ENCODE measurements around the gene F2R. TPM values are rescaled to one million over a fixed set of nuclear protein-coding genes. Genes with fewer than 3 reads are reported as not detected.
A peak's percentile ranks its signal among the peaks of the same experiment; 100 is the strongest.

Gene F2R
- total RNA-seq, 3 donors from 2014 or later (not counting 1 experiment from before 2014, with no cell fraction given) = 43.2 to 53.9 (median 50.1) TPM

GRCh38 chr5:76684756-76685519, 31.0 kb upstream of the F2R start:
- H3K9me3 Mint-ChIP-seq = no peaks in the 10 kb centered on the region
- Histone ChIP-seq H3K27me3 (ENCODE audit: control insufficient read depth, insufficient read depth, low read length) (no peaks in the 10 kb centered on the region), H3K36me3 (ENCODE audit: control insufficient read depth, insufficient read depth, low read length) (peaks cover 55% of the 10 kb centered on the region), H3K27ac (ENCODE audit: low read length) (no peak overlapping the region), H3K4me1 (ENCODE audit: control insufficient read depth, insufficient read depth, low read length) (no peaks in the 10 kb centered on the region), H3K9me3 (ENCODE audit: control insufficient read depth, insufficient read depth, low read length) (no peaks in the 10 kb centered on the region), H3K4me3 (ENCODE audit: low read length) (no peak overlapping the region)
- H3K36me3 Mint-ChIP-seq = peaks cover 33% of the 10 kb centered on the region
- DNase-seq = no peak
- intact Hi-C loops (cut with micrococcal nuclease) = no loop called here
- H3K27ac Mint-ChIP-seq = peak overlapping the region; percentile 52 to 76
- ATAC-seq = peak in 1 of 3 donors; percentile 18
- WGBS (ENCODE audit: insufficient coverage) = 89% methylated on average over 5 of the region's 5 CpGs
- H3K27me3 Mint-ChIP-seq (ENCODE audit: low read depth in 2 of 2) = no peaks in the 10 kb centered on the region
- peaks cover 11 to 30% of the 10 kb centered on the region in 2 donors for H3K4me1 Mint-ChIP-seq
- TF ChIP-seq CTCF (IDR thresholded peaks at IDR 0.05) = no peak
- no peak overlapping the region for H3K4me3 Mint-ChIP-seq

GRCh38 chr5:76685704-76686103, 30.2 kb upstream of the F2R start:
- H3K27ac Mint-ChIP-seq = peak overlapping the region; percentile 8 to 52
- DNase-seq (no peak), ATAC-seq (no peak)
- Histone ChIP-seq H3K4me1 (ENCODE audit: control insufficient read depth, insufficient read depth, low read length) (no peaks in the 10 kb centered on the region), H3K9me3 (ENCODE audit: control insufficient read depth, insufficient read depth, low read length) (no peaks in the 10 kb centered on the region), H3K27me3 (ENCODE audit: control insufficient read depth, insufficient read depth, low read length) (no peaks in the 10 kb centered on the region), H3K36me3 (ENCODE audit: control insufficient read depth, insufficient read depth, low read length) (peaks cover 61% of the 10 kb centered on the region), H3K4me3 (ENCODE audit: low read length) (no peak overlapping the region), H3K27ac (ENCODE audit: low read length) (no peak overlapping the region)
- H3K9me3 Mint-ChIP-seq = no peaks in the 10 kb centered on the region
- peaks cover 11 to 26% of the 10 kb centered on the region in 2 donors for H3K4me1 Mint-ChIP-seq
- no peaks in the 10 kb centered on the region for H3K27me3 Mint-ChIP-seq (ENCODE audit: low read depth in 2 of 2)
- intact Hi-C loops (cut with micrococcal nuclease) = no loop called here
- TF ChIP-seq CTCF (IDR thresholded peaks at IDR 0.05) = no peak
- 100% methylated on average over 2 of the region's 3 CpGs for WGBS (ENCODE audit: insufficient coverage)
- peaks cover 30% of the 10 kb centered on the region for H3K36me3 Mint-ChIP-seq
- no peak overlapping the region for H3K4me3 Mint-ChIP-seq

GRCh38 chr5:76688212-76688611, 27.7 kb upstream of the F2R start:
- Histone ChIP-seq H3K4me3 (ENCODE audit: low read length) (no peak overlapping the region), H3K27ac (ENCODE audit: low read length) (no peak overlapping the region), H3K36me3 (ENCODE audit: control insufficient read depth, insufficient read depth, low read length) (peaks cover 79% of the 10 kb centered on the region), H3K9me3 (ENCODE audit: control insufficient read depth, insufficient read depth, low read length) (no peaks in the 10 kb centered on the region), H3K27me3 (ENCODE audit: control insufficient read depth, insufficient read depth, low read length) (no peaks in the 10 kb centered on the region), H3K4me1 (ENCODE audit: control insufficient read depth, insufficient read depth, low read length) (no peaks in the 10 kb centered on the region)
- Mint-ChIP-seq H3K27ac (peak overlapping the region in 1 of 2 donors; percentile 36), H3K36me3 (peaks cover 30% of the 10 kb centered on the region), H3K4me3 (no peak overlapping the region), H3K4me1 (peaks cover 11 to 22% of the 10 kb centered on the region in 2 donors), H3K9me3 (no peaks in the 10 kb centered on the region), H3K27me3 (ENCODE audit: low read depth in 2 of 2) (no peaks in the 10 kb centered on the region)
- DNase-seq = no peak
- ATAC-seq = no peak
- intact Hi-C loops (cut with micrococcal nuclease) = no loop called here
- WGBS (ENCODE audit: insufficient coverage) = 100% methylated on average over 1 of the region's 1 CpG
- no peak for TF ChIP-seq CTCF (IDR thresholded peaks at IDR 0.05)

GRCh38 chr5:76688836-76689235, 27.1 kb upstream of the F2R start:
- Mint-ChIP-seq H3K27me3 (ENCODE audit: low read depth in 2 of 2) (no peaks in the 10 kb centered on the region), H3K36me3 (peaks cover 24% of the 10 kb centered on the region), H3K4me1 (peaks cover 6 to 18% of the 10 kb centered on the region in 2 donors), H3K27ac (no peak overlapping the region), H3K9me3 (no peaks in the 10 kb centered on the region), H3K4me3 (no peak overlapping the region)
- no peak overlapping the region for H3K4me3 ChIP-seq (ENCODE audit: low read length)
- H3K27me3 ChIP-seq (ENCODE audit: control insufficient read depth, insufficient read depth, low read length) = no peaks in the 10 kb centered on the region
- intact Hi-C loops (cut with micrococcal nuclease) = no loop called here
- H3K4me1 ChIP-seq (ENCODE audit: control insufficient read depth, insufficient read depth, low read length) = no peaks in the 10 kb centered on the region
- no peak for ATAC-seq
- DNase-seq = no peak
- no peaks in the 10 kb centered on the region for H3K9me3 ChIP-seq (ENCODE audit: control insufficient read depth, insufficient read depth, low read length)
- no peak overlapping the region for H3K27ac ChIP-seq (ENCODE audit: low read length)
- 92% methylated on average over 3 of the region's 3 CpGs for WGBS (ENCODE audit: insufficient coverage)
- H3K36me3 ChIP-seq (ENCODE audit: control insufficient read depth, insufficient read depth, low read length) = peaks cover 80% of the 10 kb centered on the region
- no peak for TF ChIP-seq CTCF (IDR thresholded peaks at IDR 0.05)
